Cardiac septum (tissue), 1 donor: ENCODE data around the gene ASB1. TPM values are rescaled to one million over a fixed set of nuclear protein-coding genes. Genes with fewer than 3 reads are reported as not detected.

Experiments
- DNase-seq: peaks from one replicate; pipeline ENCODE4 v3.0.0-alpha.2; 2020; ENCODE audit warnings: low spot score
- intact Hi-C: fragments of 100-400 bp; cut with DNase I; formaldehyde crosslinking; loops from one replicate; pipeline ENCODE4 v1.14.0; 2022
- long read RNA-seq: library from polyadenylated mRNA; unstranded; transcript quantifications from one replicate; pipeline ENCODE4 v2.0.0, GENCODE V29; 2021
- total RNA-seq: library from RNA; stranded (reverse); fragmentation: NEBNext Ultra II Directional; extraction: Animal tissue kit (Norgen Biotek cat#: 25700); gene quantifications from one replicate; pipeline ENCODE4 v1.2.1, GENCODE V29; 2021
- donor health status: DM: no; HTN: no; CAD: no.

The ASB1 gene, protein sequence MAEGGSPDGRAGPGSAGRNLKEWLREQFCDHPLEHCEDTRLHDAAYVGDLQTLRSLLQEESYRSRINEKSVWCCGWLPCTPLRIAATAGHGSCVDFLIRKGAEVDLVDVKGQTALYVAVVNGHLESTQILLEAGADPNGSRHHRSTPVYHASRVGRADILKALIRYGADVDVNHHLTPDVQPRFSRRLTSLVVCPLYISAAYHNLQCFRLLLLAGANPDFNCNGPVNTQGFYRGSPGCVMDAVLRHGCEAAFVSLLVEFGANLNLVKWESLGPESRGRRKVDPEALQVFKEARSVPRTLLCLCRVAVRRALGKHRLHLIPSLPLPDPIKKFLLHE
- 54.8 TPM for total RNA-seq
- long read RNA-seq, full-length matches to known transcripts: 12 of 33 reads
- long read RNA-seq, partial matches to known transcripts: 10 of 33 reads
- long read RNA-seq, other reads (novel, unspliced or antisense): 11 of 33 reads

DNA sequence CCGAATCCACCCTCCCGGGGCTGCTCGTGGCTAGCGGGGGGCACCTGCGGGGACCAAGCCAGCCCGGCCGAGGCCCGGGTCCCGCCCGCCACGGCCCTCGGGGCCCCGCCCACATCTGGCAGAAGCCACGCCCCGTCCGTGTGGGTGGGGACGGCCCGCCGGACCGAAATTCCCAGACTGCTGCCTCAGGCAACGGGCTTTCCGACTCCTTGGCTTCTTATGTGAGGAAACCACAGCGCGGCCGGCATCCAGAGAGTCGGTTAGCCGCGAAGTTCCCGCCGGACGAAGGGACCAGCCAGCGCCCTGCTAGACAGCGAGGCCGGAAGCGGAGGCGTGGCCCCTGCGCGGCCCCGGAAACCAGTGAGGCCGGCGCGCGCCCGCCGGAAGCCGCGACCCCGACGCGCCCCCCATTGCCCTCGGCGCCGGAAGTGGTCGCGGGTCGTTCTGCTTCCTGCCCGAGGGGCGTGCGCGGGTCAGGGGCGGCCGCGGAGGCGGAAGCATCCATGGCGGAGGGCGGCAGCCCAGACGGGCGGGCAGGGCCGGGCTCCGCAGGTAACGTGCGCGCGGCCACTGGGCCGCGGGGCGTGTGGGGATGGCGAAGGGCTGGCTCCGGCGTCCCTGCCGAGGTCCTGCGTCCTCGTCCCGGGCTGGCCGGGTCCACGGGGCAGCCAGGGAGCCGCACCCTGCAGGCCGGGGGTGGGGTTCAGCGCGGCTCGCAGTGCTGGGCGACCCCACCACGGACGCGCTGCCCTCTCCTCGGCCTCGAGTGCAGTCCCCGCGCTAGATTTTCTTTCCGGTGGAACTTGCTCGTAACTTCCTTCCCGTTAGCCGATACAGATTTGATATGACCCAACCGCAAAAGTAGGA, at the start of gene ASB1:
TSS of gene ASB1 (plus strand) at position 360 of the 867 bp plus-strand sequence. CDS start at position 504, 144 bp downstream.
- DNase-seq: peak; percentile 87
- intact Hi-C loops: no loop called here

DNA sequence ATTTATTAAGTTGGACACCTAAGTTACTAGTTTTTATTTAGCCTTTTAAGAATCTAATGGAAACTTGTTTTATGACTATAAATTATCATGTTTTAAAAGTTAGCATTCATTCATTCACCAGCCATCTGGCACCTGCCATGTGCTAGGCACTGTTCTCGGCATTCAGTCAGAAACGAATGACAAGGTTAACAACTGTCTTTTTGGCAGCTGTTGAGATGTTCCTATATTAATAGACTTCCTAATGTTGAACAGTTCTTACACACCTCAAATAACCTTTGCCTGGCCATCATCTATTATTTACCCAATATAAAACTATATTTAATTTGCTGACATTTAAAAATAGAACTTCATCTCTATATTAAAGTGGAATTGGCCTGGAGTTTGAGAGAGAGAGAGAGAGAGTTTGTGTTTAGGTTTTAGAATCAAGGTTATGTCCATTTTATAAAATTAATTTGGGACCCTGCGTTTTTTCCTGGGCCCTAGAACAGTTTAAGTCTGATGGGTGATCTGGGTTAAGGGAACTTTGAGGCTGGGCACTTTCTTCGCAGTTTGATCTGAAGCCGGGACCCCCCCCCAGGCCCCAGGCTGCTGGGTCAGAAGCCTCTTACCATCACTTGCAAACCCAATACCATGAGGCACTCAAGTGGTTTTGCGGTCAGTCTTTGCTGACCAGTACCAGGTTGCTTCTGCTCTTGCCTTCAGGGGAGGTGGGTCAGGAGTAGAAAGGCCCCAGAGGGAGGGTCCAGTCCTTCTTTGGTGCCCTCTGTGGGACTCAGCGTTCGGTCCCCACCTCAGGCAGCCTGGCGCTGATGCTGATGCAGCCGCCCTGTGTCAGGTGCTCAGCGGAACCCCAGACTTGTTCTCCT, 48.3 kb upstream of the ASB1 start:
- intact Hi-C loops: no loop called here
- no peak for DNase-seq

DNA sequence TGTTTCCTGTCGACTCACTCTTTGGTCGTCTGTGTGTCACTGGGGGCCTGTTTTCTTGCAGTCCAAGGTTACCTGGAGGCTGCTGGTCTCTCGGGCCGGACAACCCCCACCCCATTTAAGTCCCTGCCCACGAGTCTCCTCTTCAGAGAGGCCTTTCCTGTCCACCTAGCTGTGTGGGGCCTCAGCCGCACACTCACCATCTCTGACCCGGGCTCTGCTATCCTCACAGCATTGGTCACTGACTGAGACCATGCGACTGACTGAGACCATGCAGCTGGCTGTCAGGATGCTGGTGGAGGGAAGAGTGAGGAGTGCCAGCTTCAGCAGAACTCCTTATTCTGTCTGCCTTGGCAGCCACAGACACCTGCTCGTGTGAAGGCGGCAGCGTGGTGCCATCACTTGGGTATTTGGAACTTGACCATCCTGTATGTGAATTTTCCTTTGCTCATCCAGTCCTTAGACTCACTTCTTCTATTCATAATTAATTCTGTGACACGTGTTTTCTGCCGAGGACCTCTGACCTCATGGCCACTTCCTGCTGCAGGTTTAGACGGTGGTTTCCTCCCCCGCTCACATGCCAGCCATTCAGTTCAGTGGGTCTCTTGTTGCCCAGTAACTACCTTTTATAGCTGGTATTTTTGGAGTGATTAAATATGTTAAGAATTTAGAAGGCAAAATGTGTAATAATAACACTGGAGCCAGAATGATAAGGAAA, 47.5 kb upstream of the ASB1 start:
- intact Hi-C loops: no loop called here
- DNase-seq: no peak

DNA sequence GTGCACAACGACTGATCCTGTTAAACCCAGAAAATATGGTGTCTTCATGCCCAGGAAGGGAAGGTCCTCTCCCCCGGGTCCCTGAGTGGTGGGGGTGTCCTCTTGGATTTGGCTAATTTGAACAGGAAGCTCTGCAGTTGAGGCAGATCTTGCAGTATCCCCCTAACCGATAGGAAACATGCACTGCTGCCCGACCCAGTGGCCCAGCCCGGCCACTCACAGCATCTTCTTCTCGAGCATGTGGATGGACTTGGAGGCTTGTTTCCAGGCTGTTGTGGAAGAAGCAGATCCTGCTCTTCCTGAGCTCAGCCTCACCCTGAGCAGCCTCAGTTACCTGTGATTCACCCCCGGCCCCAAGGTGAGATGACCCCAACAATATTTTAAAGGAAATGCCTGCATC, 46.4 kb upstream of the ASB1 start:
- DNase-seq: no peak
- intact Hi-C loops: no loop called here

DNA sequence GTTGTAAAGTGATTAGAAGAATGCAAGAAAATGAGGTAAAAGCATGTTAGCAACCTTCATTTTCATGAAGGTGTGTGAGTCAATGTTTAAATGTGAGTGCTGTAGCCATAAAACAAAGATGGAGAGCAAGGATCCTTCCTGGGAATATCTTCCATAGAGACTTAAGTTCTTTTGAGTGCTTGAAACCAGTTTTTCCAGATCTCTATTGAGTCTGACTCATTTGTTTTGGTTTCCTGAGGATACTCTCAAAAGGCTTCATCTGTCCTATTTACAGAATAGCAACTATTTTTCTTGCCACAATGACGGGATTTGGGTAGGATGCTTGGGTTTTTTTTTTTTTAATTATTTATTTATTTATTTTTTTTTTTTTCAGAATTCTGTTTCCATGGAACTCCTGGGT, 45.9 kb upstream of the ASB1 start:
- DNase-seq: no peak
- intact Hi-C loops: no loop called here

DNA sequence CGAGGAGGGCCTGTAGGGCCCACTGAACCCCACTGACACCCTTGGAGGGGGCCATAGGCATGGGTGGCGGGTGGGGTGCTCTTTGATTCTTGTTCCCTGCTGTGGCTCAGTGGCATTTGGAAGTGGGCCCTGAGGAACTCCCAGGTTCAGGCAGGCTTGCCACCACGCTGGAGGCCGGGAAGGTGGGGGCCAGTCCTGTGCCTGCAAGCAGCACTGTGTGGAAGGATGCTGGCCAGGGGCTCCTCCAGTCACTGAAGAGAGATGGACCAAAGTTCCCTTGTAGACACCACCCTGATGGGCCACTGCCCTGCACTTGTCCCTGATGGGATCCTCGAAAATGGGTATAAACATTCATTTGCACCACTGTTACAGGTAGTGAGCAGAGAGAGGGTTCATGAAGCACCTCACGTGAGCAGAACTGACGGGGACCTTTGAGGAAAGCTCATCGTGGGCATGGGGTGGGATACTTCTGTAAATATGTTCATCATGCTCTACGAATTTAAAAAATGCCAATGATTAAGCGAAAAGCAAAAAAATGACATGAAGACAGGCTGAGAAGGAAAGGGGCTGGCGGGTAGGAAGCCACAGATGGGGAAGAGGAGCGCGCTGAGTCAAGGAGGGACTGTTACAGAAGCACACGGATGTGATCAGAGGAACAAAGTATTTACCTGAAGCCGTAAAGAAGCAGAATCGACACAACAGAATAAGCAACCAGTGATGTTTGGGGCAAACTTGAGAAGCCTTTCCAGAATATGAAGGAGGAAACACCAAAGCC, 45.2 kb upstream of the ASB1 start:
- intact Hi-C loops: no loop called here

DNA sequence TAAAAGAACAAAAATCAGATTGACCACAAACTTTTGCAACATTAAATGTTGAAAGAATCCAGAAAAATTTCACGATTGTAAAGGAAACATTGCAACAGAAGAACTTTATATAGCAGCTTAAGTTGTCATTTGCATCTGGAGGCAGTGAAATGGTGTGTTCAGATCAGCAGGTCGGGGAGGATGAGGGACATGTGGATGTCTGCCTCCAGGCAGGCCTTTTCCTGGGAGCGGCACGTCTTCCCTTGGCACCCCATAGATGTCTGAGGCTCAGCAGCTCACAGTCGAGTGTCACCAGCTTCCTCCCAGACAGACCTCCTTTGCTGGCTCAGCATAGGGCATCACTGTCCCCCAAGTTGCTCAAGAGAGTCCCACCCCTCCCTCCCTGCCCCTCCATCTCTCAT, 44.3 kb upstream of the ASB1 start:
- no peak for DNase-seq
- intact Hi-C loops: no loop called here

More for the DNA sequence above, 45.2 kb upstream of the ASB1 start:
- DNase-seq: no peak

DNA sequence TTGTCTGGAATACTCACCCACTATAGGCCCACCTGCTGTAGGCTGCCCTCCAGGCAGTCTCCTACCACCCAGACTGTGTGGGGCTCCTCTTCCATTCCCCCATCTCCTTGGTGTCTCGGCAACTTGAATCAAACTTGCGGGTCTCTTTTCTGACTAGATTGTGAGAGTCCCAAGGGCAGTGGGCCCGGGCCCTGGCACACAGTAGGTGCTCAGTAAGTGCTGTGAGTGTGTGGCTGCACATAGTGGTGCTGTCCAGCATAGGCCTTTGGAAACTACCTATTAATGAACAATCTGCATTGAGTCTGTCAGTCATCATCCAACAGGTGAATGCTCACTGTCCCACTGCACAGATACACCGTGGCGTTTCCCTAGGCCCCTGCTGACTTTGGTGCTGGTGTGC, 43.6 kb upstream of the ASB1 start:
- intact Hi-C loops: no loop called here
- DNase-seq: no peak

DNA sequence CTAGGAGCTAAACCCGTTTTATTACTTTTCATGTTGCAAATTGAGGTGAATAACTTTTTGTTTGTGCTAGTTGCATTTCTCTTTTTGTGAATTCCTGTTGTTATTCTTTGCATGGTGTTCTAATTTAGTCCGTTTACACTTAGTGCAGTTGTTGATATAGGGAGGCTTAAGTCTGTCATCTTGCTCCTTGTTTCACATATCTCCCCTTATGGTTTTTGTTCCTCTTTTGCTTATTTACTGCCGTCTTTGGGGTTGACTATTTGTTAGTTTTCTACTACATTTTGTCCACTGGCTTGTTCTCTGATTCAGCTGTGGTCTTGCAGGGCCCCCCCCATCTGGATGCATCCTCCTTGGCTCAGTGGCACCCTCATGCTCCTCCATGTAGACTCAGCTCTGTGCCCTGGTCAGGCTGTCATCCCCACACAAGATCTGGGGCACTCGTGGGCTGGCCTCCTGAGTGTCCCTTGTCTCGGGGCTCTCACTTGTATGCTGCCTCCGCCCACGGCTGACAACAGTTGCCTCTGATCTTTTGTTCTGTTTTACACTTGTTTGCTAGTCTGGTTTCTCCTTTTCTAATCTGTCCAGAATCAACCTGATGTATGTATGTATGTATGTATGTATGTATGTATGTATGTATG, 42.9 kb upstream of the ASB1 start:
- intact Hi-C loops: no loop called here
- no peak for DNase-seq

DNA sequence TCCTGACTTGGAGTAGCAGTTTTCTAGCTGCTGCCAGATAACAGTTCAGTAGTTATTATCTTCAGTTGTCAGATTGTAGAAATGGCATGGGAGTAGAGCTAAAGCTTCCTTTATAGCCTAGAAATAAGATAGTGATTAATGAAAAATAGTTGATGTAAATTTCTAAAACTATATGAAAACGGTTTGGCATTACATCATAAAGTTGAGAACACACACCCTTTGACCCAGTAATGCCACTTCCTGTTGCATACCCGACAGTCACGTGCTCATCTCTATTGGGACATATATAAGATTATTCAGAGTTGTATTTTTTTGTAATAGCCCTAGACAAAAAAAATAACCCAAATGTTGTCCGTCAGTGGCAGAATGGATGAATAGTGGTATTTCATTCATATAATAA, 39.4 kb upstream of the ASB1 start:
- DNase-seq: no peak
- intact Hi-C loops: no loop called here

DNA sequence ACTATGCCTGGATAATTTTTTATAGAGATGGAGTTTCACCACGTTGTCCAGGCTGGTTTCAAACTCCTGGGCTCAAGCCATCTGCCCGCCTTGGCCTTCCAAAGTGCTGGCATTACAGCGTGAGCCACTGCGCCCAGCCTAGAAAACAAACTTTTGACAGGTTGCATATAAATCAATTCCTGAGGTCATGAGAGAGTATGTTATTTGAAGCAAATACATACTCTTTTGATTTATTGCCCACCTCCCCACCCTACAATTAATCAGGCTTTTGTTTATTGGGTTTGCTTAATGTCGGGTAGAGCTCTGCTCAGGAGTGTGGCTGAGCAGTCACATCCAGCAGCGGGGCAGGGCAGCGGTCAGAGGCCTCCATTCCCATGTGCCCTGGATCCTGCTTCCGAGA, 37.9 kb upstream of the ASB1 start:
- no peak for DNase-seq

DNA sequence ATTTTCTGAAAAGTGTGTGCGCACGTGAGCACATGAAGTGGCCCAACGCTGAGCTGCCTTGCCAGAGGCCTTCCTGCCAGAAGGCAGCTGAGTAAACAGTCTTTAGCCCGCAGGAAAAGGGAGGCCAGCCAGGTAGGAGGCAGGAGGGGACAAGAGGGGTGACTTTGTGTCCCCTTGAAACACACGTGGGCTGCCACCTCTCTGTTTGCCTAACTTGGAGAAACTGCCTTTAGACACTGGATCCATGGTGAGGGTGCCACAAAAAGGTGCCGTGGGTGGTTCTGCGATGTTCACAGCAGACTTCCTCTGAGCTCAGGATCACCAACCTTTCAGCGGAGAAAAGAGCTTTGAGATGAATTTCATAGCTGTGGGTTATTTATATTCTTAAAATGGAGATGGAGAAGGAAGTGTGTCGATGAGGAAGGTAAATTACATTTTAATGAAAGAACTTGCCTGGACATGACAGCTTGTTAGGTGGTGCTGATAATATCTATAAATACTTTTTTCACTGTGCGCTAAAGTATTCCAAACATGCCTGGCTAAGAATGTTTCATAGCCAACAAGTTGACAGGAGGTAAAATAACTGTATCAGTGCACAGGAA, 36.6 kb upstream of the ASB1 start:
- intact Hi-C loops: no loop called here
- no peak for DNase-seq

More for the DNA sequence above, 37.9 kb upstream of the ASB1 start:
- intact Hi-C loops: no loop called here

DNA sequence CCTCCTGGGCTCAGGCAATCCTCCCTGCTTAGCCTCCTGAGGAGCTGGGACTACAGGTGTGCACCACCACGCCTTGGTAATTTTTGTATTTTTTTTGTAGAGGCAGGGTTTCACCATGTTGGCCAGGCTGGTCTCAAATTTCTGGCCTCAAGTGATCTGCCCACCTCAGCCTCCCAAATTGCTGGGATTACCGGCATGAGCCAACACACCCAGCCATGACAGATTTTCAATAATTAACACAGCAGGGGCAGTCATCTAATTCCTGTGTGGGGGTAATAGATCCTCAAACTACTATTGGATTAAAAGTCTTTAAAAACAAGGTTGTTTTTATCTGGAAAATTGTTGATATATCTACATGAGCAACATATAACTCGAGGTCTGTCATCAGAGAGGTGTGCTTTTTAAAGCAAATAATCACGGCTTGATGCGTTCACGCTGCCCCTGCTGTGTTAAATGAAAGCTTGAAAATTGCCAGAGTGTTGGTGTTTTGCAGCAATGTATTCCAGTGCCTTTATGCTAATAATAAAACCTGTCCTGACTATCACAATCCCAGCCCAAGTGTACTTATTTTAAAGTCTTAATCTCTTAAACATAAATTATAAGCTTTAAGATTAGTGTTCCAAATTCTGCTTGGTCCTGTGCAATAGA, 35.6 kb upstream of the ASB1 start:
- no peak for DNase-seq
- intact Hi-C loops: no loop called here

DNA sequence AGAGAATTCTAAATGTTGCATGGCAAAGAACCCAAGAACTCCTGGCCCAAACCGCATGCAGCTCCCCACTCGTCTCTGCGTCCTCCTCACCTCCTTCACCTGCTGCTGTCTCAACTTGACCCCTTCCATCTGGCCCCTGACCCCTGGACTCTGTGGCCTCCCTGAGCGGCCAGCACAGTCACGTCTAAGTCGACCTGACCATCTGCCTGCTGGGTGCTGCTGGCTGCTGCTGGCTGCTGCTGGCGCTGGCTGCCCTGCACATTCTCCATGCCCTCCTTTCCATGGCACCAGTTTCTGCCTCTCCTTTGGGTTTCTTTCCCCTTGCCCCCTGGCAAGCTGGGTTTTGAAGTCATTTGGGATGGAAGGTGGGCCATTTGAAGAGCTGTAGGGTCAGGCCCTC, 30.1 kb upstream of the ASB1 start:
- intact Hi-C loops: no loop called here

DNA sequence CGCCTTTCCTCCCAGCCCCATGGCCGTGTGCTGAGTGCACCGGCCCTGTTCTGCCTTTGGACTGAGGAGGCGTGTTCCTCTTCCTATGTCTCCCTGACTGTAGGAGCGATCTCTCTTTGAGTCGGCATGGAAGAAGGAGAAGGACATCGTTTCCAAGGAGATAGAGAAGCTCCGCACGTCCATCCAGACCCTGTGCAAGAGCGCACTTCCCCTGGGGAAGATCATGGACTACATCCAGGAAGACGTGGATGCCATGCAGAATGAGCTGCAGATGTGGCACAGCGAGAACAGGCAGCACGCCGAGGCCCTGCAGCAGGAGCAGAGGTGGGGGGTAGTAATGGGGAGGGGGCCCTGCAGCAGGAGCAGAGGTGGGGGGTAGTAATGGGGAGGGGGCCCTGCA, 29.4 kb upstream of the ASB1 start:
- no peak for DNase-seq
- intact Hi-C loops: no loop called here

More for the DNA sequence above, 30.1 kb upstream of the ASB1 start:
- no peak for DNase-seq

DNA sequence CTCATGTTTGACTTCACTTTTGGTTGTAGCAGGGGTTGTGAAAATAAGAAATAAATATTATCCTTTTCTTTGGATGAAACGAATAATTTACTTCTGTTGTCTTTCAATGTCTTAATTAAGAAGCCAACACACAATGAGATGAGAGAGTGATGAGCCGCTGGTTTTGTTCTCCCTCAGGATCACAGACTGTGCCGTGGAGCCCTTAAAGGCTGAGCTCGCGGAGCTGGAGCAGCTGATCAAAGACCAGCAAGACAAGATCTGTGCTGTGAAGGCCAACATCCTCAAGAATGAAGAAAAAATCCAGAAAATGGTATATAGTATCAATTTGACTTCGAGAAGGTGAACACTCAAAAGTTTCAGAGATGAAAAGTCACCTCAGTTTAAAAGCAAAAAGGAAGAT, 28.1 kb upstream of the ASB1 start:
- intact Hi-C loops: no loop called here

DNA sequence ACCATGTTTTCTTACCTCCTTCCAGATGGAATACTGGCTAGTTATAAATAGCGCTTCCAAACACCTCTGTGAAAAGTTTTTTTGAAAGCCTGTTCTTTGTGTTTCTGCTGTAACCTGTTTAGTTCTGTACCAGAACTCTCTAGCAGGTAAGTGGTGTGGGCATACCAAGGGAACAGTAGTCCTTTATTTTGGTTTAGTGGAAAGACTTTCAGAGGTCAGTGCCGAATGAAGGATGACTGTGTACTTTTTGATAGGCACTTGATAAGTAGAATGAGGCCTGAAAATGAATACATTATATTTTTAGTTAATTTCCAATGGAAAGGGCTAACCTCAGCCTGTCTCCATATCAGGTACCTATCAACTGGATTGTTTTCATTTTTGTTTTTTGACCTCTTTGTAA, 27.6 kb upstream of the ASB1 start:
- intact Hi-C loops: no loop called here
- DNase-seq: no peak

More for the DNA sequence above, 28.1 kb upstream of the ASB1 start:
- no peak for DNase-seq
